HCT116 (cell line): Measurements from ENCODE around the gene HCN4.

ENCODE experiments used
- CEBPB ChIP-seq: IDR thresholded peaks from 2 replicates; pipeline ENCODE4 v1.6.1; 2012; ENCODE audit warnings: low read depth
- EZH2 ChIP-seq: fragments of 200-600 bp; sonication (generic); IDR thresholded peaks from 2 replicates; pipeline ENCODE4 v1.6.1; 2017; ENCODE audit warnings: antibody characterized with exemption, mixed run types
- EZH2phosphoT487 ChIP-seq: fragments of 200-600 bp; IDR thresholded peaks from 2 replicates; pipeline ENCODE4 v1.6.1; 2018; ENCODE audit warnings: antibody characterized with exemption, borderline replicate concordance
- POLR2A ChIP-seq: IDR thresholded peaks from 2 replicates; pipeline ENCODE4 v1.7.0; 2011; ENCODE audit warnings: borderline replicate concordance; ENCODE audit not compliant: insufficient read depth, insufficient read length; ENCODE audit errors: extremely low read depth
- POLR2AphosphoS5 ChIP-seq: IDR thresholded peaks from 2 replicates; pipeline ENCODE4 v1.6.1; 2011; ENCODE audit warnings: mild to moderate bottlenecking, low read depth, low read length, moderate library complexity
- RAD21 ChIP-seq: IDR thresholded peaks from 2 replicates; pipeline ENCODE4 v1.6.1; 2012; ENCODE audit warnings: low read depth, mild to moderate bottlenecking
- YY1 ChIP-seq: IDR thresholded peaks from 2 replicates; pipeline ENCODE4 v1.6.1; 2011; ENCODE audit warnings: low read length, low read depth, moderate library complexity, mild to moderate bottlenecking; ENCODE audit not compliant: insufficient replicate concordance; ENCODE audit errors: extremely low read depth
- TF ChIP-seq, protein P1 (sequence below), 3 experiments: fragments of 200-600 bp in 1 of 3; sonication (generic) in 1 of 3; IDR thresholded peaks in 2 of 3; conservative IDR thresholded peaks in 1 of 3; 2 replicates each; pipeline ENCODE4 v1.5.1; 2012 to 2017; ENCODE audit warnings: low read depth in 2 of 3, low read length in 2 of 3, antibody characterized with exemption in 1 of 3, borderline replicate concordance in 1 of 3, control low read depth in 1 of 3, mild to moderate bottlenecking in 1 of 3, mixed read lengths in 1 of 3, mixed run types in 1 of 3, moderate library complexity in 1 of 3; ENCODE audit not compliant: insufficient read depth in 1 of 3
- TF ChIP-seq, protein P2 (sequence below): IDR thresholded peaks from 2 replicates; pipeline ENCODE4 v1.6.1; 2011; ENCODE audit warnings: mild to moderate bottlenecking, low read length, moderate library complexity; ENCODE audit not compliant: insufficient replicate concordance; ENCODE audit errors: extremely low read depth

DNA sequence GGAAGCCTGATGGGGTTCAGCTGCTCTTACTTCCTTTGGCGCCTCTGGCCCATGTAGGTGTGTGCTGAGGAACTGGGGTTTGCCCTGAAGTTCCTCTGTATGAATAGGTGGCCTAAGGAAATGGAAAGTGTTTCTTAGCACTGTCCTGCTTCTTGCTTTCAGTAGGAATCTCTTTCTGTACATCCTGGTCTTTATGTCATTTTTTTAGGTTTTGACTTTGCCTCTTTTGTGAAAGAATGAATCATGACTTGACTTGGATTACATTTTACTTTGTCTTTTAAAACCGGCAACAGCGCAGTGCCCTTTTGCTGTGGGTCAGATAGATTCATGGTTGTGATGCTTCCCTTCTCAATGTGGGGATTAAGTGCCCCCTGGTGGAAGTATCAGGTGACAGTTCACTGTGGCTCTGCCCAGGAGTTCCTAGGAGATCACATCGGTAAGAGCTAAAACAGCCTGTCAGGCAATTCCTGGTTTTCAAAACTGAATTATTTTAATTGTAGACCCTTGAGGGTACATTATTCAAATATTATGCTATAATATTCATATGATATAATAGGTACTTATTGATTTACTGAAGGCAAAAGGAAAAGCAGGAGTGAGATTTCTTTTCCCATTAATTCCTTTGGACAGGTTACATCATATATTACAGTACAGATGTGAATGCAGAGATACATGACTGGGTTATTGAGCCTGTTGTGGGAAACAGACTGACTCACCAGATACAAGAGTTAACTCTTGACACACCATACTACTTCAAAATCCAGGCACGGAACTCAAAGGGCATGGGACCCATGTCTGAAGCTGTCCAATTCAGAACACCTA, 95.4 kb downstream of the HCN4 start:
- no peak for TF ChIP-seq POLR2AphosphoS5
- TF ChIP-seq CEBPB = no peak
- TF ChIP-seq, protein P1, sequence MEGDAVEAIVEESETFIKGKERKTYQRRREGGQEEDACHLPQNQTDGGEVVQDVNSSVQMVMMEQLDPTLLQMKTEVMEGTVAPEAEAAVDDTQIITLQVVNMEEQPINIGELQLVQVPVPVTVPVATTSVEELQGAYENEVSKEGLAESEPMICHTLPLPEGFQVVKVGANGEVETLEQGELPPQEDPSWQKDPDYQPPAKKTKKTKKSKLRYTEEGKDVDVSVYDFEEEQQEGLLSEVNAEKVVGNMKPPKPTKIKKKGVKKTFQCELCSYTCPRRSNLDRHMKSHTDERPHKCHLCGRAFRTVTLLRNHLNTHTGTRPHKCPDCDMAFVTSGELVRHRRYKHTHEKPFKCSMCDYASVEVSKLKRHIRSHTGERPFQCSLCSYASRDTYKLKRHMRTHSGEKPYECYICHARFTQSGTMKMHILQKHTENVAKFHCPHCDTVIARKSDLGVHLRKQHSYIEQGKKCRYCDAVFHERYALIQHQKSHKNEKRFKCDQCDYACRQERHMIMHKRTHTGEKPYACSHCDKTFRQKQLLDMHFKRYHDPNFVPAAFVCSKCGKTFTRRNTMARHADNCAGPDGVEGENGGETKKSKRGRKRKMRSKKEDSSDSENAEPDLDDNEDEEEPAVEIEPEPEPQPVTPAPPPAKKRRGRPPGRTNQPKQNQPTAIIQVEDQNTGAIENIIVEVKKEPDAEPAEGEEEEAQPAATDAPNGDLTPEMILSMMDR (IDR thresholded peaks at IDR 0.05 in 2 of 3, conservative IDR thresholded peaks at IDR 0.05 in 1 of 3; ENCODE audit: borderline replicate concordance in 1 of 3, insufficient read depth in 1 of 3, low read depth in 2 of 3, low read length in 2 of 3) = peak; percentile 53 to 86 (median 85); a peak in 5 of 6 replicates
- TF ChIP-seq YY1 = no peak
- TF ChIP-seq EZH2 = no peak
- TF ChIP-seq RAD21 = peak; percentile 66
- TF ChIP-seq EZH2phosphoT487 = no peak
- TF ChIP-seq, protein P2, sequence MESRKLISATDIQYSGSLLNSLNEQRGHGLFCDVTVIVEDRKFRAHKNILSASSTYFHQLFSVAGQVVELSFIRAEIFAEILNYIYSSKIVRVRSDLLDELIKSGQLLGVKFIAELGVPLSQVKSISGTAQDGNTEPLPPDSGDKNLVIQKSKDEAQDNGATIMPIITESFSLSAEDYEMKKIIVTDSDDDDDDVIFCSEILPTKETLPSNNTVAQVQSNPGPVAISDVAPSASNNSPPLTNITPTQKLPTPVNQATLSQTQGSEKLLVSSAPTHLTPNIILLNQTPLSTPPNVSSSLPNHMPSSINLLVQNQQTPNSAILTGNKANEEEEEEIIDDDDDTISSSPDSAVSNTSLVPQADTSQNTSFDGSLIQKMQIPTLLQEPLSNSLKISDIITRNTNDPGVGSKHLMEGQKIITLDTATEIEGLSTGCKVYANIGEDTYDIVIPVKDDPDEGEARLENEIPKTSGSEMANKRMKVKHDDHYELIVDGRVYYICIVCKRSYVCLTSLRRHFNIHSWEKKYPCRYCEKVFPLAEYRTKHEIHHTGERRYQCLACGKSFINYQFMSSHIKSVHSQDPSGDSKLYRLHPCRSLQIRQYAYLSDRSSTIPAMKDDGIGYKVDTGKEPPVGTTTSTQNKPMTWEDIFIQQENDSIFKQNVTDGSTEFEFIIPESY = no peak
- no peak for TF ChIP-seq POLR2A
